ENCODE results near the gene SCAMP4.

DNA sequence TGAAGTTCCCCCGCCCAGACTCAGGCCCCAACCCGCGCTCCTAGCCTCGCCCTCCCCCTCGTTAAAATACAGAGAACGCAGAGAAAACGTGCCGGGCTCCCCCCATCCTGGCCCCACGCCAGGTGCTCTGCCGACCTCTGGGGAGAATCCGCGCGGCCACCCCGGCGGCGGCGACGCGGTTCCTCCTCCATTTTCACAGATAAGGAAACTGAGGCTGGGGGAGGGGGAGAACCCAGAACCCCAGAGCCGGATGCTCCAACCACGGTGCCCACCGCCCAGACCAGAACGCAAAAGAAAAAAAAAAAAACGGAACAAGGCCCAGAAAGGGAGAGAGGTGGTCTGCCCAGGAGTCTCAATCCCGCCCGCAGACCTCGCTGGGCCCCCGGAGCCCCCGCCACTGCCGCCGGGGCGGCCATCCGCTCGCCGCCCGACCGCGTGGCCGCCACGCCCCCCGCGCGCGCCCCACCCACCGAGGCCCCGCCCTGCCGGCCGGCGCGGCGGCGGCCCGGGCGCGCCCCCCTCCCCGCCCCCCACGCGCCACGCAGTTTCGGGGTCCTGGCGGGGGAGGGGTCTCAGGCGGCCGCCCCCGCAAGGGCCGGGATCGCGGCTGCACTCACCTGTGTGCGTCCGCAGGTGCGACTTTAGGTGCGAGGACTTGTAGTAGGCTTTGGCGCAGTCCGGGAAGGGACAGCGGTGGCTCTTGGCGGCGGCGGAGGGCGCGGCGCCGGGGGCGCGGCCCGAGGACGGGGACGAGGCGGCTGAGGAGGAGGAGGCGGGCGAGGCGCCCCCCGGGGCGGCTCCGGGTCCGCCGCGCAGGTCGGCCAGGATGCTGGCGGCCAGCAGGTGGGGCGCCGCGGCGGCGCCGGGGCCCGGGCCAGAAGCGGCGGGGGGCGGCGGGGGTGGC is 42.5 kb upstream of the SCAMP4 start:
- TF ChIP-seq POLR2A (IDR thresholded peaks at IDR 0.05): no peak
- TF ChIP-seq CTCF (IDR thresholded peaks at IDR 0.05): no peak
- TF ChIP-seq POLR2AphosphoS5 (IDR thresholded peaks at IDR 0.05): no peak
